ENCODE measurements around the gene NTM.

NTM gene

GRCh38 chr11:131903074-131903473, 532.7 kb downstream of the NTM start:
- no peak overlapping the region for H3K27ac ChIP-seq (replicated peaks)

GRCh38 chr11:131904756-131905155, 534.3 kb downstream of the NTM start:
- no peak for DNase-seq (ENCODE audit: low read depth in 1 of 2, low spot score in 1 of 2)
- Histone ChIP-seq H3K27me3 (ENCODE audit: insufficient read depth, poor library complexity, severe bottlenecking) (peaks cover 18% of the 10 kb centered on the region), H3K27ac (replicated peaks) (no peak overlapping the region), H3K4me3 (replicated peaks; ENCODE audit: insufficient read depth, low read length) (no peak overlapping the region)
- TF ChIP-seq SPI1 (IDR thresholded peaks at IDR 0.05; ENCODE audit: borderline replicate concordance, low read depth) (no peak), GABPA (IDR thresholded peaks at IDR 0.05; ENCODE audit: low read depth) (no peak), POLR2AphosphoS5 (IDR thresholded peaks at IDR 0.05; ENCODE audit: low read depth) (no peak), REST (IDR thresholded peaks at IDR 0.05; ENCODE audit: insufficient replicate concordance, low read depth) (no peak), CTCF (IDR thresholded peaks at IDR 0.05; ENCODE audit: insufficient read depth, low read length) (no peak)

More at GRCh38 chr11:131903074-131903473, 532.7 kb downstream of the NTM start:
- TF ChIP-seq SPI1 (IDR thresholded peaks at IDR 0.05; ENCODE audit: borderline replicate concordance, low read depth) (no peak), POLR2AphosphoS5 (IDR thresholded peaks at IDR 0.05; ENCODE audit: low read depth) (no peak), REST (IDR thresholded peaks at IDR 0.05; ENCODE audit: insufficient replicate concordance, low read depth) (no peak), CTCF (IDR thresholded peaks at IDR 0.05; ENCODE audit: insufficient read depth, low read length) (no peak), GABPA (IDR thresholded peaks at IDR 0.05; ENCODE audit: low read depth) (no peak)
- Histone ChIP-seq H3K4me3 (replicated peaks; ENCODE audit: insufficient read depth, low read length) (no peak overlapping the region), H3K27me3 (ENCODE audit: insufficient read depth, poor library complexity, severe bottlenecking) (peaks cover 5% of the 10 kb centered on the region)
- DNase-seq (ENCODE audit: low read depth in 1 of 2, low spot score in 1 of 2): no peak

DNA sequence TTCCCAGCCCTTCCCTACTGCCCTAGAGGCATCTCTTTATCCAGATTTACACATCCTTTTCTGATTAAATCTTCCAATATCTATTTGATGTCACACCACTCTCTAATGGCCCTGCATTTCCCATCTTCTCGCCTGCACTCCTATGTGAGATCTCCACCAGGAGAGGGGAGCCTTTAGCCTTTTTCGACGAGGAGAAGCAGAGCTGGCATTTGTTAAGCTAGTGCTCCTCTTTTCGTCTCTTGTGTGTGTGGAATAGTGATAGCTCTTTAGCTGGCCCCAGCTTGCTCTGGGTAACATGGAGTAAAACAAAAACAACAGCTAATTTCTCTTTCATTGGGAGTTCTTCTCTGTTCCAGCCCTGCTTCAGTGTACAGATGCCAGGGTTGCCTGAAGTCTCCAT, 536.5 kb downstream of the NTM start:
- no peak for TF ChIP-seq SPI1 (IDR thresholded peaks at IDR 0.05; ENCODE audit: borderline replicate concordance, low read depth)
- TF ChIP-seq POLR2AphosphoS5 (IDR thresholded peaks at IDR 0.05; ENCODE audit: low read depth): no peak
- no peak for TF ChIP-seq GABPA (IDR thresholded peaks at IDR 0.05; ENCODE audit: low read depth)
- TF ChIP-seq REST (IDR thresholded peaks at IDR 0.05; ENCODE audit: insufficient replicate concordance, low read depth): no peak

More for the DNA sequence above, 536.5 kb downstream of the NTM start:
- Histone ChIP-seq H3K27me3 (ENCODE audit: insufficient read depth, poor library complexity, severe bottlenecking) (peaks cover 28% of the 10 kb centered on the region), H3K4me3 (replicated peaks; ENCODE audit: insufficient read depth, low read length) (no peak overlapping the region), H3K27ac (replicated peaks) (no peak overlapping the region)
- no peak for DNase-seq (ENCODE audit: low read depth in 1 of 2, low spot score in 1 of 2)
